Measurements from ENCODE around the gene GLYR1.

GLYR1 gene

GRCh38 chr16:4879049-4879448 lies 32.0 kb upstream of the GLYR1 start:
- no peak for DNase-seq

GRCh38 chr16:4877380-4877685 lies 30.2 kb upstream of the GLYR1 start:
- DNase-seq, result no peak

- no peak for DNase-seq
Observed at GRCh38 chr16:4876646-4877379, 29.7 kb upstream of the GLYR1 start.

GRCh38 chr16:4874666-4875065 lies 27.6 kb upstream of the GLYR1 start:
- DNase-seq, result no peak

- no peak for DNase-seq
Observed at GRCh38 chr16:4873091-4873490, 26.0 kb upstream of the GLYR1 start.

GRCh38 chr16:4871071-4871470 lies 24.0 kb upstream of the GLYR1 start:
- DNase-seq, result no peak

- no peak for DNase-seq
Observed at GRCh38 chr16:4870138-4870671, 23.1 kb upstream of the GLYR1 start.

- no peak for DNase-seq
Observed at GRCh38 chr16:4869147-4869805, 22.2 kb upstream of the GLYR1 start.

- DNase-seq, result no peak
Observed at GRCh38 chr16:4868535-4868934, 21.4 kb upstream of the GLYR1 start.

- DNase-seq, result no peak
Observed at GRCh38 chr16:4868026-4868425, 20.9 kb upstream of the GLYR1 start.

- DNase-seq, result no peak
Observed at GRCh38 chr16:4866586-4866985, 19.5 kb upstream of the GLYR1 start.

- DNase-seq, result no peak
Observed at GRCh38 chr16:4865231-4865860, 18.3 kb upstream of the GLYR1 start.

GRCh38 chr16:4864728-4865127 lies 17.6 kb upstream of the GLYR1 start:
- no peak for DNase-seq

- DNase-seq, result no peak
Observed at GRCh38 chr16:4862639-4863038, 15.6 kb upstream of the GLYR1 start.

GRCh38 chr16:4860727-4861342 lies 13.7 kb upstream of the GLYR1 start:
- DNase-seq, result no peak

GRCh38 chr16:4859900-4860255 lies 12.8 kb upstream of the GLYR1 start:
- no peak for DNase-seq

- no peak for DNase-seq
Observed at GRCh38 chr16:4859190-4859899, 12.3 kb upstream of the GLYR1 start.

GRCh38 chr16:4855804-4856203 lies 8.7 kb upstream of the GLYR1 start:
- DNase-seq, result no peak

- no peak for DNase-seq
Observed at GRCh38 chr16:4855371-4855770, 8.3 kb upstream of the GLYR1 start.

GRCh38 chr16:4852221-4852872 lies 5.3 kb upstream of the GLYR1 start:
- no peak for DNase-seq

- DNase-seq, result no peak
Observed at GRCh38 chr16:4850211-4850610, 3.1 kb upstream of the GLYR1 start.

- DNase-seq, result no peak
Observed at GRCh38 chr16:4847774-4848587, 893 bp upstream of the GLYR1 start.
